ACC112 (cell line): Measurements from ENCODE around the gene C4orf36.

Experiments
- H2AFZ ChIP-seq: fragments of 200-600 bp; sonication (generic); one replicate; pipeline ENCODE4 v1.6.0; 2017; ENCODE audit warnings: antibody characterized with exemption, low read length; ENCODE audit not compliant: unreplicated experiment
- H3K27ac ChIP-seq: fragments of 200-600 bp; sonication (generic); 2 replicates; pipeline ENCODE4 v1.5.1; 2014; ENCODE audit warnings: low read depth, mild to moderate bottlenecking, antibody characterized with exemption, low read length, moderate library complexity
- H3K27me3 ChIP-seq: fragments of 200-600 bp; sonication (generic); 2 replicates; pipeline ENCODE4 v1.6.1; 2014; ENCODE audit warnings: mild to moderate bottlenecking, antibody characterized with exemption, low read length, moderate library complexity, mixed read lengths; ENCODE audit not compliant: insufficient read depth
- H3K36me3 ChIP-seq: fragments of 200-600 bp; sonication (generic); 2 replicates; pipeline ENCODE4 v1.6.1; 2016; ENCODE audit warnings: mild to moderate bottlenecking, antibody characterized with exemption, low read length, moderate library complexity, mixed read lengths; ENCODE audit not compliant: insufficient read depth
- H3K4me1 ChIP-seq: fragments of 200-600 bp; sonication (generic); one replicate; pipeline ENCODE4 v1.6.1; 2016; ENCODE audit warnings: low read length, mixed read lengths; ENCODE audit not compliant: insufficient read depth, unreplicated experiment, control insufficient read depth
- H3K4me3 ChIP-seq: fragments of 200-600 bp; sonication (generic); 2 replicates; pipeline ENCODE4 v1.5.1; 2014; ENCODE audit warnings: mild to moderate bottlenecking, low read depth, low read length
- H3K79me2 ChIP-seq: fragments of 200-600 bp; sonication (generic); one replicate; pipeline ENCODE4 v1.6.0; 2016; ENCODE audit warnings: low read length; ENCODE audit not compliant: control insufficient read depth, unreplicated experiment, insufficient read depth

The C4orf36 gene

DNA sequence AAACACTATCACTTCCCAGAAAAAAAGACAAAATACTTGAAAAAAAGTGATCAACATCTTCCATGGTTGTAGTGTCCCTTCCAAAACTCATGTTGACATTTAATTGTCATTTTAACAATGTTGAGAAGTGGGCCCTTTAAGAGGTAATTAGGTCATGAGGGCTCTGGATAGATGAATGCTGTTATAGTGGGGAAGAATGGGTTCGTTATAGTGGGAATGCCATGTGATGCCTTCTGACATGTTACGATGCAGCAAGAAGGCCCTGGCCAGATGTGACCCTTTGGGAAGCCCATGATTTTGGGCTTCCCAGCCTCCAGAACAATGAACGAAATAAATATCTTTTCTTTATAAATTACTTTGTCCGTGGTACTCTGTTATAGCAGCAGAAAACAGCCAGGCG is 39.0 kb downstream of the C4orf36 start:
- H3K4me3 ChIP-seq: no peak overlapping the region
- peaks cover 8% of the 10 kb centered on the region; the same call in 1 of the 2 replicates for H3K27me3 ChIP-seq
- no peaks in the 10 kb centered on the region for H3K4me1 ChIP-seq
- H3K36me3 ChIP-seq: no peaks in the 10 kb centered on the region
- no peak overlapping the region for H2AFZ ChIP-seq
- H3K79me2 ChIP-seq: no peaks in the 10 kb centered on the region
- no peak overlapping the region for H3K27ac ChIP-seq

DNA sequence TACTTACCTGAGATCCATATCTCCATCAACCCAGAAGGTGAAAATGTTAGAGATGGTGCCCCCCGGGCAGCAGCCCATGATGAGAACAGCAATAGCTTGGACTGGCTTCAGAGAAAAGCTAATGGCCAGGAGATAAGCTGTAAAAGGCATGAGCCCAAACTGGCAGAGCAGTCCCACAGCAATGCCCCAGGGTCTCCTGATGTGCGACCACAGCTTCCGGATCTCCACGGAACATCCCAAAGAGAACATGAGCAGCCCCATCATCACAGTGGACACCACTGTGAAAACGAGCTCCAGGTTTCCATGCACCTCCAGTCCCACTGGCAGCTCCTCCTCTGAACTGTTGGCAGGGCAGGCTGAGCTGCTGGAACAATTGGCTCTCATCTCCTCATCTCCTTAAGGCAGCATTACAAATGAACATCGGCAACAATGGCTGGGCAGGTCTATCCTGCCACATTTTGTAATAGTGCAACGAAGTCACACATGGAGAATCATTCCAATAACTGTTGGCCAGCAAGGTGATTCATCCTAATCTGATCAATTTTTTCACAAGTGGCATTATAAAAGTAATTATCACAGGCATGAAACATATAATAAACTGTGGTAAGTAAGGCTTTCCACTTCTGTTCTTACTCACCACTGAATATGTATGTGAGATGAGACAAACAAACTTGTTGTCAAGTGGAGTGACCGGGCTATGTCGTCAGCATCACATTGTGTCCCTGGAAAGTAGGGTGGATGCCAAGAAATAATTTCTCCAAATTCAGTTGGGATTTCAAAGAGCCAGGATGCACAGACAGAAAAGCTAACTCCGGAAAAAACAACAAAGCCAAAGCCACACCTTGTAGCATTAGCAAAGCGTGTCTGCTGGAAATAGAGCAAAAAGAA is 43.2 kb downstream of the C4orf36 start, which contains the start of gene SLC10A6:
SLC10A6 (minus strand) TSS at position 653 of the 888 bp plus-strand sequence; CDS start at position 384, 269 bp downstream.
- H3K27ac ChIP-seq: no peak within 1 kb of the TSS
- no peaks in the 10 kb centered on the region for H3K4me1 ChIP-seq
- no peak within 1 kb of the TSS for H3K4me3 ChIP-seq
- H3K79me2 ChIP-seq: no peaks in the 10 kb centered on the region
- no peak within 1 kb of the TSS for H2AFZ ChIP-seq
- no peaks in the 10 kb centered on the region for H3K36me3 ChIP-seq
- H3K27me3 ChIP-seq: peaks cover 8% of the 10 kb centered on the region; the same call in 1 of the 2 replicates

- Histone ChIP-seq H3K4me3 (no peak overlapping the region), H3K36me3 (no peaks in the 10 kb centered on the region), H3K79me2 (no peaks in the 10 kb centered on the region), H3K4me1 (no peaks in the 10 kb centered on the region), H3K27me3 (peaks cover 8% of the 10 kb centered on the region; the same call in 1 of the 2 replicates), H2AFZ (no peak overlapping the region), H3K27ac (no peak overlapping the region)
These were observed 44.1 kb downstream of the C4orf36 start for GRCh38 chr4:86848136-86848535.

- Histone ChIP-seq H3K36me3 (no peaks in the 10 kb centered on the region), H3K79me2 (no peaks in the 10 kb centered on the region), H3K27me3 (peaks cover 8% of the 10 kb centered on the region; the same call in 1 of the 2 replicates), H3K4me1 (no peaks in the 10 kb centered on the region), H2AFZ (no peak overlapping the region), H3K27ac (no peak overlapping the region), H3K4me3 (no peak overlapping the region)
These were observed 44.7 kb downstream of the C4orf36 start for GRCh38 chr4:86847571-86847970.

DNA sequence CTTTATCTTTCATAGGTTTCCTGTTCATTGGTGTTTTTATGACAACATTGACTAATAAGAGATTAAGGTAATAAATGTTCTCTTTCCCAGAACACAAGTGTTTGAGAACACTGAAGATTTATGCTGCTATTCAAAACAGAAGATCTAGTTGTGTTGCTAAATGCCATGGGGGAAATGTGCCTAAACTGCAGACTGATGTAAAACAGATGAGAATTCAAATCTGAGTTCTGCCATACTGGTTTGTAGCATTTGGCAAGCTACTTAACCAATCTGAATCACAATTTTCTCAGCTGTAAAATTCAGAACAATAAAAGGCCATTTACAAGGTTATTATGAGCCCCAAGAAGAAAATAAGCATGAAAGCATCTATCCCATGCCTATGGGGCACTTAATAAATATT is 45.3 kb downstream of the C4orf36 start:
- Histone ChIP-seq H3K79me2 (no peaks in the 10 kb centered on the region), H2AFZ (no peak overlapping the region), H3K4me1 (no peaks in the 10 kb centered on the region), H3K4me3 (no peak overlapping the region), H3K27me3 (peaks cover 8% of the 10 kb centered on the region; the same call in 1 of the 2 replicates), H3K36me3 (no peaks in the 10 kb centered on the region), H3K27ac (no peak overlapping the region)

DNA sequence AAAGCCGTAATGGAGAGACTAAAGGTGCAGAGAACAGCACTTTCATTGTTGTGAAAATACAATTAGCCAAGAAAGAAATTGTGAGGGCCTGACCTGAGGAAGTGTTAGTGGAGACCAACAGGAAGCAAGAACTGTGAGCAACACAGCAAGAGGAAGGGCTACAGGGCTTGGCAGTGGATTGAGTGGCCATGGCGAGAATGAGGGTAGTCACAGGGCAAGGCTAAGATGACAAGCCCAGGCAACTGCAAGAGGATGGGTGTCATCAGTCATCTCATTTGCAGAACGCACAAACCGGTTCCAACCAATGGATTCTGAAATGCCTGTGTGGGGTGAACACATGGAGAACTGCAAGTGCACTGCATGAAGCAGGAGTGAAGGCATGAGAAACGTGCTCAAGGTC is 46.6 kb downstream of the C4orf36 start:
- H3K27me3 ChIP-seq: peaks cover 8% of the 10 kb centered on the region; the same call in 1 of the 2 replicates
- no peak overlapping the region for H3K4me3 ChIP-seq
- H2AFZ ChIP-seq: no peak overlapping the region
- no peak overlapping the region for H3K27ac ChIP-seq
- no peaks in the 10 kb centered on the region for H3K79me2 ChIP-seq
- no peaks in the 10 kb centered on the region for H3K4me1 ChIP-seq
- H3K36me3 ChIP-seq: no peaks in the 10 kb centered on the region

GRCh38 chr4:86841309-86841708 is 50.9 kb downstream of the C4orf36 start:
- Histone ChIP-seq H3K4me3 (no peak overlapping the region), H3K36me3 (no peaks in the 10 kb centered on the region), H3K79me2 (no peaks in the 10 kb centered on the region), H3K27ac (no peak overlapping the region), H3K4me1 (no peaks in the 10 kb centered on the region), H3K27me3 (no peaks in the 10 kb centered on the region), H2AFZ (no peak overlapping the region)

DNA sequence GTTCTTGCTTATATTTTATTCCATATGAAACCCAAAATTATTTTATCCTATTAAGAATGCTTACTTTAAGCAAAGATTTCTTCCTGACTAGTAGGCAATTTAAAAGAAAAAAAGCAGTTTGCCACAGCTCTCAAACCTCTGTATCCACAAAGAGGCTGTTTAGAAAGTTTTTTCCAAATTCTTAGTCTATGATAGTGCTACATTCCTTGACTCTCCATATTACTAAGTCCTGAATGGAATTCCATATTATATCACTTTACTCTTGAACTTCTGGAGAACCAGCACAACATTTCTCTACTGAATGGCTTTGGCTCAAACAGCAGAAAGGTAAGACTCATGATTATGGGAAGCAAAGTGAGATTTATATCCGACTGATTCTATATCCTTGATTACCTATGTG is 51.4 kb downstream of the C4orf36 start:
- Histone ChIP-seq H3K27me3 (no peaks in the 10 kb centered on the region), H3K79me2 (no peaks in the 10 kb centered on the region), H3K27ac (no peak overlapping the region), H3K4me3 (no peak overlapping the region), H2AFZ (no peak overlapping the region), H3K36me3 (no peaks in the 10 kb centered on the region), H3K4me1 (no peaks in the 10 kb centered on the region)

GRCh38 chr4:86837691-86838503 is 54.3 kb downstream of the C4orf36 start:
- Histone ChIP-seq H3K27me3 (no peaks in the 10 kb centered on the region), H3K4me3 (no peak overlapping the region), H3K36me3 (no peaks in the 10 kb centered on the region), H3K27ac (no peak overlapping the region), H2AFZ (no peak overlapping the region), H3K79me2 (no peaks in the 10 kb centered on the region), H3K4me1 (no peaks in the 10 kb centered on the region)

- Histone ChIP-seq H2AFZ (no peak overlapping the region), H3K36me3 (no peaks in the 10 kb centered on the region), H3K27me3 (no peaks in the 10 kb centered on the region), H3K79me2 (no peaks in the 10 kb centered on the region), H3K4me1 (peaks cover 12% of the 10 kb centered on the region), H3K27ac (no peak overlapping the region), H3K4me3 (no peak overlapping the region)
These were observed 56.5 kb downstream of the C4orf36 start for GRCh38 chr4:86835677-86836076.
